IMR-90 (cell line): ENCODE data around the gene SPP1. TPM values are rescaled to one million over a fixed set of nuclear protein-coding genes. Genes with fewer than 3 reads are reported as not detected.

Source experiments
- ATAC-seq: fragments of 200-7000 bp; cut with Tn5 transposase; 2 replicates; pipeline ENCODE4 v1.9.1; 2020; ENCODE audit warnings: low read depth, mild to moderate bottlenecking, moderate library complexity
- BruUV-seq: library from RNA; stranded (reverse); fragments of 400-500 nt; replicated peaks from 2 replicates; lab custom pipeline; 2021; lab: Mats Ljungman, UMichigan
- CTCF ChIA-PET: fragments of 300-600 bp; formaldehyde crosslinking; extraction: SDS; loops from one replicate; lab custom pipeline; 2021; ENCODE audit warnings: antibody characterized with exemption; lab: Yijun Ruan, JAX
- POLR2A ChIA-PET: fragments of 300-600 bp; sonication (Branson Sonifier 250); formaldehyde crosslinking; loops from one replicate; lab custom pipeline; 2022; ENCODE audit warnings: antibody characterized with exemption; ENCODE audit not compliant: unreplicated experiment; lab: Charles Lee
- DNase-seq: peaks from one replicate; pipeline ENCODE4 v3.0.0; 2013
- H2AFZ ChIP-seq: replicated peaks from 2 replicates; pipeline ENCODE3; 2013; ENCODE audit warnings: low read length, mild to moderate bottlenecking; ENCODE audit not compliant: poor library complexity
- H2AK5ac ChIP-seq: 2 replicates; pipeline ENCODE4 v1.6.1; 2013; ENCODE audit warnings: low read depth, low read length, inconsistent platforms
- H2AK9ac ChIP-seq: replicated peaks from 2 replicates; pipeline ENCODE3; 2013; ENCODE audit warnings: mild to moderate bottlenecking, low read depth, low read length, moderate library complexity; ENCODE audit not compliant: poor library complexity
- H2BK120ac ChIP-seq: 2 replicates; pipeline ENCODE4 v1.6.1; 2013; ENCODE audit warnings: low read depth, low read length, inconsistent platforms
- H2BK15ac ChIP-seq: 3 replicates; pipeline ENCODE4 v1.6.1; 2013; ENCODE audit warnings: low read depth, low read length, inconsistent platforms
- H2BK20ac ChIP-seq: 2 replicates; pipeline ENCODE4 v1.6.1; 2013; ENCODE audit warnings: low read depth, mild to moderate bottlenecking, inconsistent platforms, low read length, moderate library complexity
- H2BK5ac ChIP-seq: 2 replicates; pipeline ENCODE4 v1.6.1; 2013; ENCODE audit warnings: mild to moderate bottlenecking, low read depth, low read length, inconsistent platforms; ENCODE audit not compliant: poor library complexity, severe bottlenecking
- H3K14ac ChIP-seq: replicated peaks from 2 replicates; pipeline ENCODE4 v1.6.1; 2013; ENCODE audit warnings: low read depth, low read length, inconsistent platforms
- H3K18ac ChIP-seq: 2 replicates; pipeline ENCODE4 v1.6.1; 2013; ENCODE audit warnings: low read depth, low read length, control low read depth
- H3K23ac ChIP-seq: 2 replicates; pipeline ENCODE4 v1.6.1; 2013; ENCODE audit warnings: low read depth, low read length, inconsistent platforms
- H3K27ac ChIP-seq: 2 replicates; pipeline ENCODE4 v1.5.1; 2013; ENCODE audit warnings: mild to moderate bottlenecking, control low read depth, low read length; ENCODE audit not compliant: insufficient read depth
- H3K27me3 ChIP-seq: 2 replicates; pipeline ENCODE4 v1.6.1; 2013; ENCODE audit warnings: low read length; ENCODE audit not compliant: control insufficient read depth, insufficient read depth
- H3K36me3 ChIP-seq: 2 replicates; pipeline ENCODE4 v1.6.1; 2013; ENCODE audit warnings: low read length, mixed read lengths; ENCODE audit not compliant: control insufficient read depth, insufficient read depth
- H3K4ac ChIP-seq: 2 replicates; pipeline ENCODE4 v1.6.1; 2013; ENCODE audit warnings: low read depth, low read length, inconsistent platforms
- H3K4me1 ChIP-seq: 2 replicates; pipeline ENCODE4 v1.6.1; 2013; ENCODE audit warnings: low read length, mixed read lengths; ENCODE audit not compliant: control insufficient read depth, insufficient read depth
- H3K4me2 ChIP-seq: 2 replicates; pipeline ENCODE4 v1.6.1; 2013; ENCODE audit warnings: low read depth, mild to moderate bottlenecking, control low read depth, low read length, moderate library complexity
- H3K4me3 ChIP-seq: 2 replicates; pipeline ENCODE4 v1.5.1; 2013; ENCODE audit warnings: low read depth, mild to moderate bottlenecking, control low read depth, low read length, moderate library complexity; ENCODE audit not compliant: insufficient read depth
- H3K56ac ChIP-seq: 2 replicates; pipeline ENCODE4 v1.6.1; 2013; ENCODE audit warnings: low read length, inconsistent platforms; ENCODE audit not compliant: insufficient read depth; ENCODE audit errors: extremely low read depth
- H3K79me1 ChIP-seq, 2 experiments: 2 replicates each; pipeline ENCODE4 v1.6.1; 2013; ENCODE audit warnings: low read length in 2 of 2, inconsistent platforms in 1 of 2, low read depth in 1 of 2
- H3K9ac ChIP-seq: 2 replicates; pipeline ENCODE4 v1.6.1; 2013; ENCODE audit warnings: low read depth, low read length, control low read depth
- H3K9me1 ChIP-seq: 2 replicates; pipeline ENCODE4 v1.6.1; 2013; ENCODE audit warnings: low read length, inconsistent platforms; ENCODE audit not compliant: insufficient read depth
- H3K9me3 ChIP-seq: 2 replicates; pipeline ENCODE4 v1.6.1; 2013; ENCODE audit warnings: low read length; ENCODE audit not compliant: control insufficient read depth, insufficient read depth
- H4K20me1 ChIP-seq: 2 replicates; pipeline ENCODE4 v1.6.1; 2013; ENCODE audit warnings: low read length, inconsistent platforms; ENCODE audit not compliant: insufficient read depth
- H4K5ac ChIP-seq: 2 replicates; pipeline ENCODE4 v1.6.1; 2013; ENCODE audit warnings: mild to moderate bottlenecking, low read depth, low read length, control low read depth
- H4K8ac ChIP-seq, 2 experiments: 2 replicates each; pipeline ENCODE4 v1.6.1; 2013; ENCODE audit warnings: low read depth in 2 of 2, low read length in 2 of 2, control low read depth in 1 of 2, inconsistent platforms in 1 of 2
- H4K91ac ChIP-seq: 2 replicates; pipeline ENCODE4 v1.6.1; 2013; ENCODE audit warnings: low read depth, low read length, inconsistent platforms; ENCODE audit not compliant: insufficient read depth
- BHLHE40 ChIP-seq: fragments of 150-350 bp; IDR thresholded peaks from 2 replicates; pipeline ENCODE4 v1.6.1; 2016; ENCODE audit warnings: mild to moderate bottlenecking, low read depth, low read length
- CEBPB ChIP-seq: IDR thresholded peaks from 2 replicates; pipeline ENCODE4 v1.6.1; 2012; ENCODE audit warnings: low read depth, low read length, improper control_type of control experiment
- CHD1 ChIP-seq: IDR thresholded peaks from 2 replicates; pipeline ENCODE4 v1.6.1; 2012; ENCODE audit warnings: low read depth, low read length, improper control_type of control experiment
- FOS ChIP-seq: fragments of 150-350 bp; IDR thresholded peaks from 2 replicates; pipeline ENCODE4 v1.6.1; 2016; ENCODE audit warnings: low read depth, low read length
- MAFK ChIP-seq: IDR thresholded peaks from 2 replicates; pipeline ENCODE4 v1.6.1; 2012; ENCODE audit warnings: low read depth, low read length, improper control_type of control experiment
- MAZ ChIP-seq: IDR thresholded peaks from 2 replicates; pipeline ENCODE4 v1.6.1; 2012; ENCODE audit warnings: low read depth, mild to moderate bottlenecking, low read length, improper control_type of control experiment, moderate library complexity, borderline replicate concordance
- MXI1 ChIP-seq: IDR thresholded peaks from 2 replicates; pipeline ENCODE4 v1.6.1; 2012; ENCODE audit warnings: low read depth, mild to moderate bottlenecking, low read length, moderate library complexity, borderline replicate concordance
- NFE2L2 ChIP-seq: fragments of 150-350 bp; IDR thresholded peaks from 2 replicates; pipeline ENCODE4 v1.6.1; 2016; ENCODE audit warnings: low read depth, mild to moderate bottlenecking, low read length
- POLR2A ChIP-seq: IDR thresholded peaks from 2 replicates; pipeline ENCODE4 v1.6.1; 2012; ENCODE audit warnings: mild to moderate bottlenecking, low read depth, low read length
- RAD21 ChIP-seq: IDR thresholded peaks from 2 replicates; pipeline ENCODE4 v1.6.1; 2012; ENCODE audit warnings: low read length, improper control_type of control experiment
- RFX5 ChIP-seq: IDR thresholded peaks from 2 replicates; pipeline ENCODE4 v1.8.0; 2012; ENCODE audit warnings: low read depth, mild to moderate bottlenecking, low read length, moderate library complexity
- SMC3 ChIP-seq: fragments of 150-350 bp; IDR thresholded peaks from 2 replicates; pipeline ENCODE4 v1.6.1; 2016; ENCODE audit warnings: low read depth, mild to moderate bottlenecking, antibody characterized with exemption, low read length, moderate library complexity
- USF2 ChIP-seq: fragments of 150-350 bp; IDR thresholded peaks from 2 replicates; pipeline ENCODE4 v1.6.1; 2017; ENCODE audit warnings: mild to moderate bottlenecking, antibody characterized with exemption, low read length, low read depth
- WGBS, 2 experiments: methylation state at CpG; one replicate each; pipeline versions ENCODE4 v1.1.5 to v1.1.7; 2013; ENCODE audit warnings: missing lambda C conversion rate in 2 of 2; ENCODE audit not compliant: insufficient read length in 1 of 2; ENCODE audit errors: extremely low coverage in 2 of 2; 5-methylcytosine and 5-hydroxymethylcytosine counted together
- dilution Hi-C: fragments of 300-500 bp; cut with HindIII; formaldehyde crosslinking; loops from one replicate; pipeline ENCODE4 v1.14.3; 2018; ENCODE audit warnings: low sequenced_read_pairs; ENCODE audit not compliant: unreplicated experiment
- in situ Hi-C: fragments of 300-500 bp; cut with MboI; formaldehyde crosslinking; loops from 3 replicates; pipeline ENCODE4 v1.14.3; 2019; ENCODE audit warnings: low sequenced_read_pairs, inconsistent platforms, mixed read lengths
- intact Hi-C: fragments of 100-400 bp; cut with micrococcal nuclease; formaldehyde crosslinking; loops from 2 replicates; pipeline ENCODE4 v1.10.0; 2022
- polyA plus RNA-seq, 3 experiments: library from polyadenylated mRNA; depleted of rRNA; stranded (reverse); fragments of >200 nt; gene quantifications; 2 replicates each; pipeline ENCODE4 v1.2.3, GENCODE V29; 2012; ENCODE audit warnings: low replicate concordance in 1 of 3
- total RNA-seq: library from RNA; depleted of rRNA; stranded (reverse); fragments of >200 nt; gene quantifications from 2 replicates; pipeline ENCODE4 v1.2.3, GENCODE V29; 2012
- TF ChIP-seq, protein P1 (sequence below): conservative IDR thresholded peaks from 2 replicates; pipeline ENCODE4 v1.5.1; 2012; ENCODE audit warnings: mild to moderate bottlenecking, low read depth, low read length, improper control_type of control experiment
- TF ChIP-seq, protein P2 (sequence below): fragments of 150-350 bp; IDR thresholded peaks from 2 replicates; pipeline ENCODE4 v1.6.1; 2016; ENCODE audit warnings: low read depth, mild to moderate bottlenecking, low read length, moderate library complexity, borderline replicate concordance

SPP1 gene
- total and polyA plus RNA-seq, 2 of the 4 experiments (the other 2 are of a cell fraction), result 0.18 to 0.50 TPM

DNA sequence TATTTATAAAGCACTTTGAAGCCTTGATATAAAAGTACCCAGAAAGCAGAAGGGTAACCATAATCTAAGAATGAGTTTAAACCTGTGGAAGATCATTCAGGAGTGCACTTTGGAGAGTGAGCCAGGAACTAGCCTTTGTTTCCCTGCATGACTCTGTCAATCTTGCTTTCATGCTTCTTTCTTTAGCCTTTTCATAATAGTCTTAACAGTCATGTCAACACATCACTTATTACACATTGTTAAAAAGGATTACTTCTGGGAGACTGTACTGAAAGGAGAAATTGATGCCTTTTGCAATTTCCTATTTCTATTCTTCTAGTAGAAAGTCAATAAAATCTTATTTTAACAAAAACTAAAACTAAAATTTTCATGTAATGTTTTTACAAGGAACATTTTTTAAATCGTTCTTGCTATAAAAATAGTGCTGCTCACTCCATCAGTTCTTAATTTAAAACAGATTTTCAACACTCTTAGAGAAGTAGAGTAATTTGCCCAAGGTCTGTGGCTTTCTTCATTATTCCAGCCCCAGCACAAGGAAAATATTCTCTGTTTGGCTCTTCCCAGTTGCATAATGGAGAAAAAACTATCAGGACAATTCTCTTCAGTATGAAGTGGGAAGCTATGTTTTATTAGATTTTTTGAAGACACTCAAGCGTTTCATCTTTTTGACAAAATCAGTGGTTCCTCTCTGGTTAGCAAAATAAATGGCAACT, 35.4 kb upstream of the SPP1 start:
- CTCF ChIA-PET, result interaction anchor here (0.6 kb wide), 1 partner anchor 23 kb away, joined by 3 read pairs; no protein-coding TSS in a partner anchor
- DNase-seq, result no peak

More for the DNA sequence above, 35.4 kb upstream of the SPP1 start:
- H3K9me3 ChIP-seq, result no peaks in the 10 kb centered on the region
- no peak overlapping the region for H3K56ac ChIP-seq
- no peak overlapping the region for H2AK5ac ChIP-seq
- no peak overlapping the region for H2AFZ ChIP-seq
- no peak overlapping the region for H4K91ac ChIP-seq
- POLR2A ChIA-PET, result no interaction called here
- H3K18ac ChIP-seq, result no peak overlapping the region
- H2AK9ac ChIP-seq, result no peak overlapping the region
- H3K27me3 ChIP-seq, result peaks cover 3% of the 10 kb centered on the region; the same call in 1 of the 2 replicates
- H2BK5ac ChIP-seq, result no peak overlapping the region
- intact Hi-C loops (no loop called here), in situ Hi-C loops (no loop called here), dilution Hi-C loops (no loop called here)
- H3K4ac ChIP-seq, result no peak overlapping the region
- H3K4me3 ChIP-seq, result no peak overlapping the region
- no peak overlapping the region for H3K9ac ChIP-seq
- H4K8ac ChIP-seq, result no peak overlapping the region
- WGBS, 2 experiments, result no CpG with 5 or more reads among the region's 2 CpGs
- H3K36me3 ChIP-seq, result no peaks in the 10 kb centered on the region
- H3K23ac ChIP-seq, result no peak overlapping the region
- H3K79me1 ChIP-seq, result no peaks in the 10 kb centered on the region
- H3K9me1 ChIP-seq, result no peaks in the 10 kb centered on the region; the same call in 1 of the 2 replicates
- H2BK20ac ChIP-seq, result no peak overlapping the region
- no peak overlapping the region for H2BK15ac ChIP-seq
- no peak for ATAC-seq
- no peak overlapping the region for H3K27ac ChIP-seq
- H2BK120ac ChIP-seq, result no peak overlapping the region
- no peaks in the 10 kb centered on the region for H3K4me1 ChIP-seq
- H3K14ac ChIP-seq, result no peak overlapping the region
- TF ChIP-seq SMC3 (no peak), CHD1 (no peak), NFE2L2 (no peak), RFX5 (no peak), RAD21 (no peak), MAZ (no peak), BHLHE40 (no peak), MAFK (no peak), CEBPB (no peak), MXI1 (no peak), FOS (no peak), USF2 (no peak), POLR2A (no peak)
- TF ChIP-seq, protein P1, sequence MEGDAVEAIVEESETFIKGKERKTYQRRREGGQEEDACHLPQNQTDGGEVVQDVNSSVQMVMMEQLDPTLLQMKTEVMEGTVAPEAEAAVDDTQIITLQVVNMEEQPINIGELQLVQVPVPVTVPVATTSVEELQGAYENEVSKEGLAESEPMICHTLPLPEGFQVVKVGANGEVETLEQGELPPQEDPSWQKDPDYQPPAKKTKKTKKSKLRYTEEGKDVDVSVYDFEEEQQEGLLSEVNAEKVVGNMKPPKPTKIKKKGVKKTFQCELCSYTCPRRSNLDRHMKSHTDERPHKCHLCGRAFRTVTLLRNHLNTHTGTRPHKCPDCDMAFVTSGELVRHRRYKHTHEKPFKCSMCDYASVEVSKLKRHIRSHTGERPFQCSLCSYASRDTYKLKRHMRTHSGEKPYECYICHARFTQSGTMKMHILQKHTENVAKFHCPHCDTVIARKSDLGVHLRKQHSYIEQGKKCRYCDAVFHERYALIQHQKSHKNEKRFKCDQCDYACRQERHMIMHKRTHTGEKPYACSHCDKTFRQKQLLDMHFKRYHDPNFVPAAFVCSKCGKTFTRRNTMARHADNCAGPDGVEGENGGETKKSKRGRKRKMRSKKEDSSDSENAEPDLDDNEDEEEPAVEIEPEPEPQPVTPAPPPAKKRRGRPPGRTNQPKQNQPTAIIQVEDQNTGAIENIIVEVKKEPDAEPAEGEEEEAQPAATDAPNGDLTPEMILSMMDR, result no peak
- TF ChIP-seq, protein P2, sequence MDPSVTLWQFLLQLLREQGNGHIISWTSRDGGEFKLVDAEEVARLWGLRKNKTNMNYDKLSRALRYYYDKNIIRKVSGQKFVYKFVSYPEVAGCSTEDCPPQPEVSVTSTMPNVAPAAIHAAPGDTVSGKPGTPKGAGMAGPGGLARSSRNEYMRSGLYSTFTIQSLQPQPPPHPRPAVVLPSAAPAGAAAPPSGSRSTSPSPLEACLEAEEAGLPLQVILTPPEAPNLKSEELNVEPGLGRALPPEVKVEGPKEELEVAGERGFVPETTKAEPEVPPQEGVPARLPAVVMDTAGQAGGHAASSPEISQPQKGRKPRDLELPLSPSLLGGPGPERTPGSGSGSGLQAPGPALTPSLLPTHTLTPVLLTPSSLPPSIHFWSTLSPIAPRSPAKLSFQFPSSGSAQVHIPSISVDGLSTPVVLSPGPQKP, result no peak
- no peaks in the 10 kb centered on the region for H4K20me1 ChIP-seq
- no peak overlapping the region for H4K5ac ChIP-seq
- no peak overlapping the region for H3K4me2 ChIP-seq
- no TSS peak for BruUV-seq
